Activated CD4-positive, alpha-beta T cell treated with anti-CD3 and anti-CD28 coated beads, Interleukin-10, Interleukin-2, amounts not matched to agents 100 ng/mL and 50 ng/mL, durations not matched to agents 16 hours and 8 hours (primary cell): Measurements from ENCODE around the gene CEP57L1.
"Not testable (repeated sequence)": the region's sequence is repeated elsewhere in the genome, so short reads cannot be mapped to it uniquely, and the experiment has no call there.

Experiments
- DNase-seq: peaks from one replicate; pipeline ENCODE4 v3.0.0-alpha.2; 2020

The CEP57L1 gene

DNA sequence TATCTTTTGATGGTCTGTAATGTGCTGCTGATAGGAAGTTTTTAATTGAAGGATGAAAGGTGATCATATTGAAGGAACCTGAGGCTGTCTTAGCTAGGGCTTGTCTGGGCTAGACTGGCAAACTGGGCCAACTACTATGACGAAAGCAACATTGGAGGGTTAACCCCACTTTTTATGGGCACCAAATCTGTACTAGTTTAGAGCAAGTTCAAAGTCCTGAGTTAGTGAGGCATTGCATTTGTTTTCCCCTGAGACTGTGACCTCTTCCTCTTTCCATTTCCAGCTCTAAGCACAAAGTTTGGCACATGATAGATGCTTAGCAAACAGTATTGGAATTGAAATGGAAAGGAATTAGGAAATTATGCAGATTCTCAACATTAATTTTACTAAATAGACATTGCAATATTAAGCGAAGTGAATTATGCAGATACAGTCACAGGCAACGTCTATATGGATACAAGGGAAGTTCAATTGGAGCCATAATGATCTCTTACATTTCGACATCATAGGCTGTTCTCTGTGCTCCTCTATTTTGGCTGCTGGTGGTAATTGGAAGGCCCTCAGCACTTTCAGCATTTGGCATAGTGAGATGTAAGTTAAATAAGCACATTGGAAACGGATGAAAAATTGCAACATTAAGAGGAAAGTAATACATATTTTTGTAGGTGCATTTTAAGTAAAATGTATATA is 22.2 kb downstream of the CEP57L1 start:
- no peak for DNase-seq

DNA sequence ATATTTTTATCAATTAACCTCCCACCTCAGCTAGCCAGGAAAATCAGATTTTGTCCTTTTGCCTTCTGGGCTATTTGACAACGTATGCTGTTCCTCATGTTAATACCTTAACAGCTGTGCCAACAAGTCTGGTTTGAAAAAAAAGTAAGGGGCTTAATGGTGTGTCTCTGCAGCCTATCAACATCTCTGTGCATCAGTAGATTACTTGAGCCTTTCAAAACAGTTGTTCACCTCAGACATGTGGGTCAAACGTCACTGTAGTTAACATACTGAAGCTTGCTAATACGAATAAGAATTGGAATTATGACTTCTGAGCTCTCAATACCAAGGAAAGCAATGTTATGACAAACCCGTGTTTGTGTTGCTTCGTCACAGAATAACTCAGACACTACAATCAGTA is 23.0 kb downstream of the CEP57L1 start:
- DNase-seq, result no peak

DNA sequence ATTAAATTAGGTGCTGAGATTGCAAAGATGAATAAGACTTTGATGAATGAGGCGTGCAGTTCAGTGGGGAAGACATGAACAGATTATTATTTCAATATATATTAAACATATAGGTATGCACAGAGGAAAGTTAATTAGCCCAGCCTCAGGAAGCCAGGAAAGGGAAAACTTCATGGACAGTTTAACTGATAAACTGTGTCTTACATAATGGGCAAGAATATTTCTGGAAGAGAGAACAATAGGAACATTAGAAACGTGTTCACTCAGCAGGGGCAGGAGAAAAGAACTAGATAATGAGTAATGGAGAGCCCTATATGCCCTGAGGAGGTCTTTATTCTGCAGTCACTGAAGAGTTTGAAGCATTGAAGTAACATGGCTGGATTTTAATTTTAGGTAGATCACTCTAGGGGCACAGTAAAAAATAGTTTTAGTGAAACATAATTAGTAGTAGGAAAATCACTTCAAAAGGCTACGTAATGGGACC is 23.6 kb downstream of the CEP57L1 start:
- DNase-seq, result no peak

- DNase-seq, result no peak
These were observed 26.1 kb downstream of the CEP57L1 start for GRCh38 chr6:109121411-109121810.

GRCh38 chr6:109124219-109124618 is 28.9 kb downstream of the CEP57L1 start:
- no peak for DNase-seq

GRCh38 chr6:109125504-109125903 is 30.2 kb downstream of the CEP57L1 start:
- DNase-seq, result no peak

GRCh38 chr6:109130065-109130464 is 34.8 kb downstream of the CEP57L1 start:
- DNase-seq, result peak; percentile 13

GRCh38 chr6:109135600-109135999 is 40.3 kb downstream of the CEP57L1 start:
- not testable (repeated sequence) for DNase-seq

GRCh38 chr6:109136039-109136438 is 40.7 kb downstream of the CEP57L1 start:
- not testable (repeated sequence) for DNase-seq

DNA sequence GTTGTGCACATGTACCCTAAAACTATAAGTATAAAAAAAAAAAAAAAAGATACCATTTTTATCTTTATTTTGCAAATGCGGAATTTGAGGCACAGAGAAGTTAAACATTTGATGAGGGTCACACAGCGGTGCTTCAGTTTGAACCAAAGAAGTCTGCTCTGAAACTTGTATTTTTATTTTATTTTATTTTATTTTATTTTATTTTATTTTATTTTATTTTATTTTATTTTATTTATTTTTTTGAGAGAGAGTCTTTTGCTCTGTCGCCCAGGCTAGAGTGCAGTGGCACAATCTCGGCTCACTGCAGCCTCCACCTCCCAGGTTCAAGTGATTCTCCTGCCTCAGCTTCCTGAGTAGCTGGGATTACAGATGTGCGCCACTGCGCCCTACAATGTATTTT is 41.2 kb downstream of the CEP57L1 start:
- not testable (repeated sequence) for DNase-seq

DNA sequence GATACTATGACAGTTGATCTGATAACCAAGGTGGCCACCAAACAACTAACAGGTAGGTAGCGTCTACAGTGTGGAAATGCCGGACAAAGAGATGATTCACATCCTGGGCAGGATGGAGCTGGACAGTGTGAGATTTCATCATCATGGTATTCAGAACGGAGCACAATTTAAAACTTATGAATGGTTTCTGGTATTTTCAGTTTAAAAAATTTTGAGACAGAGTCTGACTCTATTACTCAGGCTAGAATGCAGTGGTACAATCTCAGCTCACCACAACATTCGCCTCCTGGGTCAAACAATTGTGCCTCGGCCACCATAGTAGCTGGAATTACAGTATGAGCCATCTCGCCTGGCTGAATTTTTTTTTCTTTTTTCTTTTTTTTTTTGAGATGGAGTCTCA is 43.8 kb downstream of the CEP57L1 start:
- DNase-seq, result no peak

GRCh38 chr6:109142067-109142466 is 46.8 kb downstream of the CEP57L1 start:
- not testable (repeated sequence) for DNase-seq

DNA sequence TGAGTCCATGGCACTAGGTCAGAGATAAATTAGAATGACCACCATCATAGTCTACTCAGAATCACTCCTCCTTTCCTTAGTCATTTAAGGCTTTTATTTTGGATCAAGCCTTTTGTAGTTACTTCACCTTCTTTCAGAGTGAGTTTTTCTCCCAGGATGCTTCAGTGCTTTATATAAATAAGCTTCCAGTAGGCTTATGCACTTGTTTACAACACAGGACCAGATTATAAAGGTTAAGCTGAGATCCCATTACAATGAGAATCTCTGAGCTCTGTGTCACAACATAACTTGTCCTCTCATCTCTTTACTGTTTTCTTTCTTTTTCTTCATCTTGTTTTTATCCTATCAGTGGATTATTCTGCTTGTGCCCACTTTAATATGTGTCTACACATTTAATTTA is 47.9 kb downstream of the CEP57L1 start:
- no peak for DNase-seq

DNA sequence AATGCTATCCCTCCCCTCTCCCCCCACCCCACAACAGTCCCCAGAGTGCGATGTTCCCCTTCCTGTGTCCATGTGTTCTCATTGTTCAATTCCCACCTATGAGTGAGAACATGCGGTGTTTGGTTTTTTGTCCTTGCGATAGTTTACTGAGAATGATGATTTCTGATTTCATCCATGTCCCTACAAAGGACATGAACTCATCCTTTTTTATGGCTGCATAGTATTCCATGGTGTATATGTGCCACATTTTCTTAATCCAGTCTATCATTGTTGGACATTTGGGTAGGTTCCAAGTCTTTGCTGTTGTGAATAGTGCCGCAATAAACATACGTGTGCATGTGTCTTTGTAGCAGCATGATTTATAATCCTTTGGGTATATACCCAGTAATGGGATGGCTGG is 52.9 kb downstream of the CEP57L1 start:
- not testable (repeated sequence) for DNase-seq

GRCh38 chr6:109148716-109149115 is 53.4 kb downstream of the CEP57L1 start:
- DNase-seq, result not testable (repeated sequence)

GRCh38 chr6:109153752-109154151 is 58.4 kb downstream of the CEP57L1 start:
- no peak for DNase-seq

DNA sequence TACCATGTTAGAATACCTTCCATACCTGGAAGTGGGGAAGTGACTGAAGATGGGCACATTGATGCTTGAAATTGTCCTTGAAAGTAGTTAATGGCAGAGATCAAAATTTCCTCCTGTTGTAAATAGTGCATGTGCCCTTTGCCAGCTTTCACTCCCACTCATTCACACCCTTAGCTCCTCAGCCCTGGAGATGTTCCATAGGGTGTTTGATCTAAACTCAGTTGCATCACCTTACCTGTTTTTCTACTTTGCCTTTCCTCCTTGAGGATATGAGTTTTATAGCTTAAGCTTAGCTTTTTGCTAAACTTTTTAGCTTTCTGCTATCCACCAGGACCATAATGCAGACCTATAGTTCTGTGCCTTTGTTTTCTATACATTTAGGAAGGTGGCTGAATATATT is 69.0 kb downstream of the CEP57L1 start:
- DNase-seq, result no peak

DNA sequence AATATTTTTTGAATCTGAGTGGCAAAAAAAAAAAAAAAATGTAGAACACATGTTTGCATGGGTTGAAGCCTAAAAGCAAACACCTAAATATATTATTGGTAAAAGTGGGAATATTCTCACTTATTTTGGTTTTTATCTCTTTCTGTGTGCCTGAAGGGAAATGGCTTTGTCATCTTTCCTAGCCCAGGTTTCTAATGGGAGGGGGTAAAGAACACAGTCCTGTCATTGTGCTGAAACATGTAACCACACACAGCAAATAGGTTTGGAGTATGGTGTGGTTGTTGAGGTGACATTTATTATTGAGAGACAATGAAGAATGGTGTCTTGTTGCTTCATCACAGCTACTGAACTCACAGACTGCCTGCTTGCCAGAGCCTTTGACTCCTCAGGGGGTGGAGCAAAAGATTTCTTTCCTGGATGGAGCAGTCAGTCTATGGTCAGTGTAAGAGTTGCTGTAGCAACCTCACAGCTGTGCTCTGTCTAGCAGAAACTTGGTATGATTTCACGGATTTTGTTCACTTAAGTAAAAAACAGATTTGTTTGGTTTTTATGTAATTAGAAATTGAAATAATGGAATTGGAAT is 70.2 kb downstream of the CEP57L1 start:
- no peak for DNase-seq

GRCh38 chr6:109166673-109167072 is 71.4 kb downstream of the CEP57L1 start:
- no peak for DNase-seq

- DNase-seq, result no peak
These were observed 72.3 kb downstream of the CEP57L1 start for GRCh38 chr6:109167562-109167961.

DNA sequence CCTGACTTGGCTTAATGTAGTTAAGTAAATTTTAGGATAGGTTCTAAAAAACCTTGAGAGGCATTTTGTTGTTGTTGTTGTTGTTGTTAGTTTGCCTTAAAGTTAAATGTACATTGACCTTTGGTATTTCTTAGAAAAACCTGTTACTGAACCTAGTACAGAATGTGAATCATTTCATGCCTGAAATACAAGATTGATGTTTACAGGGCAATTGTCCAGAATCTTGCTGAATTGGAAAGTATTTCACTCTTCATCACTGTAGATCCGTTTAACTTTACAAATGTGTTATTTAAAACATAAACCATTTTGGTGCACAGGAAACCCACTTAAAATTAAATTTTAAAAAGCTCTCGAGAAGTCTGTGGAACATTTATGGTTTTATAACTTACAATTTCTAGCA is 75.0 kb downstream of the CEP57L1 start:
- no peak for DNase-seq

DNA sequence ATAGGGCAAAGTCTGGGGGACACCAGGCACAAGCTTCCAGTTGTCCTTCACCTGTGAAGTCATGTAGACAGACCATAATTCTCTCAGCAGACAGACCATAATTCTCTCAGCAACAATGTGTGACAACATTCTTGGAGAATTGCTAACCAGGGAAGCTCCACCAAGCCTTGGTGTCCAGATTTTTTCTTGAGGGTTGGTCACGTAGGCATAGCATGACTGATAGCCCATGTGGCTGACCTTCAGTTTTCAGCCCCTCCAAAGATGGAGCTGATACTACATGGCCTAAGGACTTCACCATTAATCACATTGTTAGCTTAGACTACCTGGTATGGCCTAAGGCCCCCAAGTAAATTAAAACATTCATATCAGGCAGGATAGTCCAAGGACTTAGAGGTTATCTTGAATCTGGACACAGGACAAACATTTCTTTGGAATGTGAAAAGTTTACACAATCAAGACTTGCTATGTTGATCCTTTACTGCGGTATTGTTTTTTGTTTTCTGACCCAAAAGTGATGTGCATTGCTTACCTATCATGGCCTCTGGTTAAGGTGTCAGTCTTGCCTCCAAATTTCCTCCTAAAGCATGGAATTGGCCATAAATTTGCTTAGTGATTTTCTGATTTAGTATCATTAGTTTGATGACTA is 76.9 kb downstream of the CEP57L1 start:
- DNase-seq, result no peak

- DNase-seq, result no peak
These were observed 79.6 kb downstream of the CEP57L1 start for GRCh38 chr6:109174916-109175315.

GRCh38 chr6:109178921-109179320 is 83.6 kb downstream of the CEP57L1 start:
- no peak for DNase-seq
